Breast epithelium (tissue), 4 donors: ENCODE data around the gene AKR1C1. TPM values are rescaled to one million over a fixed set of nuclear protein-coding genes. Genes with fewer than 3 reads are reported as not detected.
A peak's percentile ranks its signal among the peaks of the same experiment; 100 is the strongest.
"Not testable (repeated sequence)": the region's sequence is repeated elsewhere in the genome, so short reads cannot be mapped to it uniquely, and the experiment has no call there.

Experiments
- DNase-seq, 2 donors: peaks; one replicate each; pipeline ENCODE4 v3.0.0-alpha.2; 2019; ENCODE audit warnings: low spot score in 2 of 2
- H3K27ac ChIP-seq, 2 donors: fragments of 200-600 bp; sonication (generic) in 1 of 2; one replicate each; pipeline ENCODE4 v1.5.1; 2016 to 2019; ENCODE audit warnings: mild to moderate bottlenecking in 1 of 2
- H3K27me3 ChIP-seq, 2 donors: fragments of 200-600 bp; sonication (generic) in 1 of 2; one replicate each; pipeline versions ENCODE4 v1.5.1 to v1.6.0; 2017 to 2019; ENCODE audit warnings: control low read depth in 1 of 2, mild to moderate bottlenecking in 1 of 2
- H3K36me3 ChIP-seq: fragments of 200-600 bp; one replicate; pipeline ENCODE4 v1.5.1; 2019
- H3K4me1 ChIP-seq, 2 donors: fragments of 200-600 bp; sonication (generic); one replicate each; pipeline ENCODE4 v1.5.1; 2016 to 2019; ENCODE audit warnings: control low read depth in 1 of 2
- H3K4me3 ChIP-seq, 3 donors: fragments of 200-600 bp; sonication (generic); 1 replicate in 2 of 3; 2 replicates in 1 of 3; pipeline ENCODE4 v1.5.1; 2016 to 2019; ENCODE audit warnings: mild to moderate bottlenecking in 3 of 3, moderate library complexity in 2 of 3
- H3K9me3 ChIP-seq, 2 donors: fragments of 200-600 bp; sonication (generic) in 1 of 2; one replicate each; pipeline ENCODE4 v1.5.1; 2016 to 2019; ENCODE audit warnings: control low read depth in 1 of 2
- CTCF ChIP-seq, 3 donors: fragments of 450-650 bp; IDR thresholded peaks; one replicate each; pipeline ENCODE4 v1.5.1; 2016 to 2017; ENCODE audit warnings: antibody characterized with exemption in 3 of 3, mild to moderate bottlenecking in 3 of 3, moderate library complexity in 3 of 3
- POLR2A ChIP-seq: fragments of 450-650 bp; IDR thresholded peaks from one replicate; pipeline ENCODE4 v1.6.1; 2016; ENCODE audit warnings: antibody characterized with exemption, mild to moderate bottlenecking, moderate library complexity
- POLR2AphosphoS5 ChIP-seq, 3 donors: sonication (generic); formaldehyde crosslinking; IDR thresholded peaks; one replicate each; pipeline ENCODE4 v1.6.1; 2017; ENCODE audit warnings: antibody characterized with exemption in 3 of 3
- intact Hi-C: fragments of 100-400 bp; cut with DNase I; formaldehyde crosslinking; loops from one replicate; pipeline ENCODE4 v1.15.1; 2023; ENCODE audit warnings: low total_unique reads
- total RNA-seq, 3 donors: library from RNA; depleted of rRNA; stranded (reverse); fragments of >200 nt; gene quantifications; one replicate each; pipeline ENCODE4 v1.1.0, GENCODE V29; 2016

AKR1C1 gene
- total RNA-seq, 3 donors from 2014 or later: 24.1 to 214 (median 31.5) TPM

- not testable (repeated sequence) for H3K36me3 ChIP-seq, DNase-seq, H3K27ac ChIP-seq, H3K9me3 ChIP-seq, H3K27me3 ChIP-seq, H3K4me1 ChIP-seq
- intact Hi-C loops: loop anchor here (2.0 kb wide), 1 partner anchor 55 kb away; no protein-coding TSS in a partner anchor
- H3K4me3 ChIP-seq: peak overlapping the region in 1 of 3 donors; percentile 42
Measured at GRCh38 chr10:4965763-4966162, 2.5 kb downstream of the AKR1C1 start.

GRCh38 chr10:4967189-4967588 lies 4.0 kb downstream of the AKR1C1 start:
- intact Hi-C loops, H3K9me3 ChIP-seq, H3K36me3 ChIP-seq, H3K4me3 ChIP-seq, H3K27me3 ChIP-seq, H3K27ac ChIP-seq, H3K4me1 ChIP-seq, DNase-seq: not testable (repeated sequence)

- intact Hi-C loops, DNase-seq, H3K36me3 ChIP-seq, H3K9me3 ChIP-seq, H3K27ac ChIP-seq, H3K4me1 ChIP-seq, H3K27me3 ChIP-seq, H3K4me3 ChIP-seq: not testable (repeated sequence)
Measured at GRCh38 chr10:4969289-4969688, 6.1 kb downstream of the AKR1C1 start.

DNA sequence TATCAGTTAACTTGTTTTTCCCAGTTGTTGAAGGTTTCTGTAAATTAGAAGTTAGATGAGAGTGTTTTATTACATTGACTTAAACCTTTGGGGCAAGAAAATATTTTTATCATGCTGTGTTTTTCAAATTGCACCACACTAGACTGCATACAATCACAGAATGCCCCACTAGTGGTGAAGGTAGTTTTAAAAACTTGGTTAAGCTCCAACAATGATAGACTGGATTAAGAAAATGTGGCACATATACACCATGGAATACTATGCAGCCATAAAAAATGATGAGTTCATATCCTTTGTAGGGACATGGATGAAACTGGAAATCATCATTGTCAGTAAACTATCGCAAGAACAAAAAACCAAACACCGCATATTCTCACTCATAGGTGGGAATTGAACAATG lies 7.1 kb downstream of the AKR1C1 start:
- H3K27me3 ChIP-seq, H3K4me3 ChIP-seq, H3K27ac ChIP-seq, DNase-seq, H3K36me3 ChIP-seq, H3K4me1 ChIP-seq, H3K9me3 ChIP-seq, intact Hi-C loops: not testable (repeated sequence)

GRCh38 chr10:4972369-4973142 lies 9.3 kb downstream of the AKR1C1 start:
- H3K27ac ChIP-seq, H3K36me3 ChIP-seq, DNase-seq, intact Hi-C loops, H3K4me3 ChIP-seq, H3K27me3 ChIP-seq, H3K4me1 ChIP-seq, H3K9me3 ChIP-seq: not testable (repeated sequence)

GRCh38 chr10:4973294-4973693 lies 10.1 kb downstream of the AKR1C1 start:
- H3K27me3 ChIP-seq, H3K36me3 ChIP-seq, DNase-seq, intact Hi-C loops, H3K4me1 ChIP-seq, H3K27ac ChIP-seq, H3K4me3 ChIP-seq, H3K9me3 ChIP-seq: not testable (repeated sequence)

DNA sequence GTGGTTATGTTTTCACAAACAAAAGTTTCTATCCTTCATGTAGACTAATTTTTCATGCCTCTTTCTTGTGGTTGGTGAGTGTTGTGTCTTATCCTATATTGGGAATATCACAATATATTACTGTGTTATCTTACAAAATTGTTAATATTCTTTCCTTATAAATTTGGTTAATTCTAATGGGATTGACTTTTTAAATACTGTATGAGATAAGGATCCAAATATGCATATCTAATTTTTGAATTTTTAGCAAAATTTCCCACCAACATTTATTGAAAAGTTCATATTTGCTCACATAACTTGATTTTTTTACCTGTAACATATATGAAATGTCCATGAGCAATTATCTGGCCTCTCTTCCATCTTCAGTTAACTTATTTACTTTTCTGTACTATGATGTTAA lies 11.2 kb downstream of the AKR1C1 start:
- H3K4me1 ChIP-seq, H3K36me3 ChIP-seq, H3K27ac ChIP-seq, intact Hi-C loops, H3K27me3 ChIP-seq, H3K9me3 ChIP-seq, H3K4me3 ChIP-seq, DNase-seq: not testable (repeated sequence)

GRCh38 chr10:4977025-4977424 lies 13.8 kb downstream of the AKR1C1 start:
- intact Hi-C loops: no loop called here
- Histone ChIP-seq H3K27ac (no peak overlapping the region), H3K4me3 (no peak overlapping the region), H3K27me3 (no peaks in the 10 kb centered on the region), H3K9me3 (no peaks in the 10 kb centered on the region), H3K4me1 (no peaks in the 10 kb centered on the region), H3K36me3 (no peaks in the 10 kb centered on the region)
- no peak for TF ChIP-seq CTCF (IDR thresholded peaks at IDR 0.05)
- TF ChIP-seq POLR2AphosphoS5 (IDR thresholded peaks at IDR 0.05): no peak
- no peak for TF ChIP-seq POLR2A
- no peak for DNase-seq

- Histone ChIP-seq H3K36me3 (no peaks in the 10 kb centered on the region), H3K27me3 (no peaks in the 10 kb centered on the region), H3K9me3 (no peaks in the 10 kb centered on the region), H3K27ac (no peak overlapping the region), H3K4me1 (no peaks in the 10 kb centered on the region), H3K4me3 (no peak overlapping the region)
- intact Hi-C loops: no loop called here
- TF ChIP-seq POLR2AphosphoS5 (IDR thresholded peaks at IDR 0.05) (no peak), POLR2A (no peak), CTCF (IDR thresholded peaks at IDR 0.05) (no peak)
- DNase-seq: no peak
Measured at GRCh38 chr10:4978870-4979269, 15.7 kb downstream of the AKR1C1 start.
